GM12873 (cell line): ENCODE data around the gene GOLGA6L2.

Source experiments
- TF ChIP-seq, protein P1 (sequence below): IDR thresholded peaks from 2 replicates; pipeline ENCODE4 v1.5.1; 2012; ENCODE audit warnings: low read depth, mild to moderate bottlenecking, moderate library complexity, low read length, control low read depth; ENCODE audit not compliant: insufficient read depth; ENCODE audit errors: missing control alignments

The GOLGA6L2 gene, protein sequence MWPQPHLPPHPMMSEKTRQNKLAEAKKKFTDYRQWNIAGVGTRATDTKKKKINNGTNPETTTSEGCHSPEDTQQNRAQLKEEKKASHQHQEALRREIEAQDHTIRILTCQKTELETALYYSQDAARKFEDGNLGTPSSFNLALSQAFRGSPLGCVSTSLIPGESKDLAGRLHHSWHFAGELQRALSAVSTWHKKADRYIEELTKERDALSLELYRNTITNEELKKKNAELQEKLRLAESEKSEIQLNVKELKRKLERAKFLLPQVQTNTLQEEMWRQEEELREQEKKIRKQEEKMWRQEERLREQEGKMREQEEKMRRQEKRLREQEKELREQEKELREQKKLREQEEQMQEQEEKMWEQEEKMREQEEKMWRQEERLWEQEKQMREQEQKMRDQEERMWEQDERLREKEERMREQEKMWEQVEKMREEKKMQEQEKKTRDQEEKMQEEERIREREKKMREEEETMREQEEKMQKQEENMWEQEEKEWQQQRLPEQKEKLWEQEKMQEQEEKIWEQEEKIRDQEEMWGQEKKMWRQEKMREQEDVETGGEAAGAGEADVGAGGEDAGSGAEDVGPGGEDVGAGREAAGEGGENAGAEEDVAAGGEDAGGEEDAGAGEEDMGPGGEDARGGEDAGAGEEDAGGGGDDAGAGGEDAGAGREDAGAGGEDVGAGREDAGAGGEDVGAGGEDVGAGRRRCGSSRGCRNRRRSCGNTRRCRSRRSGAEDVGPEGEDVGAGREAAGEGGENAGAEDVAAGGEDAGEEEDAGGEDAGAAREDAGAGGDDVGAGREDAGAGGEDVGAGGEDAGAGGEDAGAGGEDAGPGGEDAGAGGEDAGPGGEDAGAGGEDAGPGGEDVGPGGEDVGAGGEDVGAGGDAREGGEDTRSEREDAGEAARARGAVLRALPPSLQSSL

DNA sequence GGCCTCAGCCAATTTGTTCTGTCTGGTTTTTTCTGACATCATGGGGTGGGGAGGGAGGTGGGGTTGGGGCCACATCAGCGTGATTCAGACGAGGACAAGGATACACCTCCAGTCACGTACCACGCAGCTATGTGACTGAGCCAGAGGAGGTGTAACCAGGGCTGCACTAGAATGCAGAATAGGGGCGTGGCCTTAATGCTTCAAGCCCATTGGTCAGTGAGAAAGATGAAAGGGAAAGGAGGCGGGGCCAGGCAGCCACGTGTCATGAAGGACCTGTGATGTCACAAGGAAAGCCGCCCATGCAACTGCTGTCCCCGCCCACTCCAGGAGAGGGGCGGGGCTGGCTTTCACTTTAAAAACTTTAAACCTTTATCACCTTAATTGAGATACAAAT is at the start of gene GOLGA6L2:
GOLGA6L2 (minus strand) TSS at position 137 of the 394 bp plus-strand sequence; CDS start at position 75, 62 bp downstream.
- TF ChIP-seq, protein P1, sequence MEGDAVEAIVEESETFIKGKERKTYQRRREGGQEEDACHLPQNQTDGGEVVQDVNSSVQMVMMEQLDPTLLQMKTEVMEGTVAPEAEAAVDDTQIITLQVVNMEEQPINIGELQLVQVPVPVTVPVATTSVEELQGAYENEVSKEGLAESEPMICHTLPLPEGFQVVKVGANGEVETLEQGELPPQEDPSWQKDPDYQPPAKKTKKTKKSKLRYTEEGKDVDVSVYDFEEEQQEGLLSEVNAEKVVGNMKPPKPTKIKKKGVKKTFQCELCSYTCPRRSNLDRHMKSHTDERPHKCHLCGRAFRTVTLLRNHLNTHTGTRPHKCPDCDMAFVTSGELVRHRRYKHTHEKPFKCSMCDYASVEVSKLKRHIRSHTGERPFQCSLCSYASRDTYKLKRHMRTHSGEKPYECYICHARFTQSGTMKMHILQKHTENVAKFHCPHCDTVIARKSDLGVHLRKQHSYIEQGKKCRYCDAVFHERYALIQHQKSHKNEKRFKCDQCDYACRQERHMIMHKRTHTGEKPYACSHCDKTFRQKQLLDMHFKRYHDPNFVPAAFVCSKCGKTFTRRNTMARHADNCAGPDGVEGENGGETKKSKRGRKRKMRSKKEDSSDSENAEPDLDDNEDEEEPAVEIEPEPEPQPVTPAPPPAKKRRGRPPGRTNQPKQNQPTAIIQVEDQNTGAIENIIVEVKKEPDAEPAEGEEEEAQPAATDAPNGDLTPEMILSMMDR, result no peak

DNA sequence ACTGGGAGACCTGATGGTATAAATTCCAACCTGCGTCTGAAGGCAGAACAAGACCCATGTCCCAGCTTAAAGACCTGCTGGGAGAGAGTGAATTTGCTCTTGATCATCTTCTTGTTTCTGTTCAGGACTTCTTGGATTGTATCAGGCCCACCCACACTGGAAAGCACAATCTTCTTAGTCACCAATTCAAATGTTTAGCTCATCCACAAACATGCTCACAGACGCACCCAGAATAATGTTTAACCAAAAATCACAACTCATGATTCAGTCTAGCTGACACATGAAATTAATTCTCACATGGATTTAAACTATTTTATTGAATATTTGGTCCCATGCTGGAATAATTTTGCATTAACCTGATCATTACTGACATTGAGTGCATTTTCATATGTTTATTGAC is 37.8 kb upstream of the GOLGA6L2 start:
- TF ChIP-seq, protein P1, result no peak

DNA sequence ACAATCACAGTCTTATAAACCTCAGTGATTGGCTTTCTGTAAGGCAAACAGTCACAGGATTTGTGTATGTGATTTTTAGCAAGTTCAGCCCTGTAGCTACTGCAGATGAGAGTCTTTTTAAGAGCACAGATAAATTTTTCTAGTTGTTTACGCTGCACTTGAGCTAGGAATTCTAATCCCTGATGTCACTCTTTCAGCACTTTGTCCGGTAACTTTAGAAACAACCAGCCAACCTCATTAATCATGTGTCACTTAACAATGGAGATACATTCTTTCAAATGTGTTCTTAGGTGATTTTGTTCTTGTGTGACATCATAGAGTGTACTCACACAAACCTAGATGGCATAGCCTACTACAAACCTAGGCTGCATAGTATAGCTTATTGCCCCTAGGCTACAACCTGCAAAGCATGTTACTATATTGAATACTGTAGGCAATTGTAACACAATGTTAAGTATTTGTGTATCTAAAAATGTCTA is 36.8 kb upstream of the GOLGA6L2 start:
- TF ChIP-seq, protein P1, result no peak

DNA sequence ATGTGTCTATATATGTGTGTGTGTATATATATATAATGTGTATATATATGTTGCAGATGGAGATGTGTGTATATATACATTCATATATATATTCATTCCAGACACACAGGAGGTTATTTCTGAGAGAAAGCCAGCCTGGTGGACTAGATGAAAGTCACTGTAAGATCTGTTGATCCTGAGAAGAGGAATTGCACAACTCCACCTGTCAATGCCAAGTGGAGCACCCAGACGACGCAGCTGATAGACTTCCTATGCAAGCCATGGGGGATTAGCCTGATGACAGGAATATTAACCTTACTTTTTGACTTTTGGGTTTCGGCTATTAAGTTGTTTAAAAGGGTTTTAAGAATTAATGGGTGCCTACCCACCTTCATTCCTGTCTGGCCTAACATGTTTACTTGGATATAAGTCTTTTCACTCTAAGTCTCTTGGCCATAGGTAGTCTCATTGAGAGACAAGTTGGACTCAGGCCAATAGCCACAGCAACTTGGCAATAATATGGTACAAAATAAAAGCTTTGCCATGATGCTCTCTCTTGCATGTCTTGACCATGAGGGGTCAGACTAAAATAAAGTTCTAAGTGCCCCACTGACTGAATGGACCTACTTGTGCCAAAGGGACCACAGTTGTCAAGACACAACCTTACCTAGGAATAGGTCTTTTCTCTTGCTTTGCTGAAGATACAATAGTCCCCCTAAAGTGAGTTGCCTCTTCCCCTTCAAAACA is 35.9 kb upstream of the GOLGA6L2 start:
- TF ChIP-seq, protein P1, result no peak

DNA sequence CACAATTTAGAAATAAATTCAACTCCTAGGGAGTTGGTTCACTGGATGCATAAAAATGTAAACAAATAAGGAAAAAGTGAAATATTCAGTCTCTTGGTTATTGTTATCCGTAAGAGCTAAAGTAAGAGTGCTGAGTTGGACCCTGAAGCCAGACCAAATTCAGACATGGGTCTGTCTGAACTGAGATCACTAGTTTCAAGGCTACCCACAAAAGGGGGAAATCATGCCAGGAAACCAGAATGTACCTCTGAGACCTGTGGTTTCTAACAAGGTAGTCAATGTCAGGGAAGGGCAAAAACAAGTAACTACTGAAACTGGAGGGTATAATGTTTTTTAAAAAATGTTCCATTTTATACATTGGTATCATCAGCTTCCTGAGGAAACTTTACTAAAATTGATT is 35.2 kb upstream of the GOLGA6L2 start:
- TF ChIP-seq, protein P1, result no peak

DNA sequence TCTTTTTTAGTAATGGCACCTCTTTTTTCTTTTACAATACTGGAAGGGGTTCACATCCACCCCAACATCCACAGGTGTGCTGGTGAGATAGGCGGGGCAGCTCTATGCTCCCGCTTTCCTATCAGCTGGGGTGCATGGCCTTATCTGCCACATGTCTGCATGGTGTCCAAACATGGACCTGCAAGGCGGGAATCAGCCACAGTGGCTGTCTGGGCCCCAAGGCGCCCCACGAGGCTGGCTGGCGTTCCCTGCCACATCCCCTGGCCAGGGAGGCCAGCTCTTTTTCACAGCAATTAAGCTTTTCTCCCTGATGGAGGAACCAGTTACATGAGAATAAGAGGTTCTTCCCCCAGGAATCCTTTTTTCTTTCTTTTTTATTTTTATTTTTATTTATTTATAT is 30.9 kb upstream of the GOLGA6L2 start:
- TF ChIP-seq, protein P1, result no peak
